Putamen (tissue), 1 donor: ENCODE measurements around the gene DACH2.
"Not testable (repeated sequence)": the region's sequence is repeated elsewhere in the genome, so short reads cannot be mapped to it uniquely, and the experiment has no call there.

Source experiments
- DNase-seq: peaks from one replicate; pipeline ENCODE4 v3.0.0-alpha.2; 2016; ENCODE audit warnings: low spot score

The DACH2 gene

DNA sequence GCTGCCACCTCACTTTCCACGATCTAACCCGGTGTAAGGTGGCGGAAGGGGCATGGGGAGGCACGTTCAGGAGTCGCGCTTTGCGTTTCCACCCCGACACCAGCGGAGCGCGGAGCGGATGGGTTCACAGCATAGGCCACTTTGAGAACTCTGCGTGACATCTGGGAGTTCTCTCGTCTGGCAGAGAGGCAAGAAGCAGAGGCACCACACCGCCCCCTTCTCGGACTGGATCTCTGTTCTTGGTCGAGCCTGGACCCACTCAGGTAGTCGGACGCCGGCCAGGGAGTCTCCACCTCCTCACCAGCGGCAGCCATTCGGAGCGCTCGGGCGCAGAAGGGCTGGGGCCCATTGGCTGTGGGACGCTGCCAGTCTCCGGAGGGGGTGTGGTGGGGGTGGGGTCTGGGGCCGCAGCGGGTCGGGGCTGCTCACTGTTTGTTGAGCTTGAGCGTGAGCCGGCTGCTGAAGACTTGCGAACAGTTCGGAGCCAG, at the start of gene DACH2:
Gene DACH2, plus strand, starts transcription at position 428 of the 488 bp plus-strand sequence.
- DNase-seq: peak; percentile 63

DNA sequence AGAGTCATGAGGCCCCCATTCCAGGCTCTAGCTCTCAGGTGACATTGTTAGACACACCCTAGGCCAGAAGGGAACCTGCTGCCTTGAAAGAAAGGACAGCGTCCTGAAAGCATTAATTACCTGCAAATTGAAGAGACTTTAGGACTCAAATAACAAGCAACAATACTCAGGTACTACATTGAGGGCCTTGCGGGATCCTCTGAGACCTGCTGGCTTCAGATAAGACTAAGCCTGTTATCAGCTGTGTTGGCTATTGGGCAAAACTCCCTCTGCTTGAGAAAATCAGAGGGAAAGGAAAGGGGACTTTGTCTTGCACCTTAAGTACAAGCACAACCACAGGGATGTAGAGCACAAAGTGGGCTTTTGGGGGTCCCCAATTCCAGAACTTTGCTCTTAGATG, 45.9 kb upstream of the DACH2 start:
- no peak for DNase-seq

DNA sequence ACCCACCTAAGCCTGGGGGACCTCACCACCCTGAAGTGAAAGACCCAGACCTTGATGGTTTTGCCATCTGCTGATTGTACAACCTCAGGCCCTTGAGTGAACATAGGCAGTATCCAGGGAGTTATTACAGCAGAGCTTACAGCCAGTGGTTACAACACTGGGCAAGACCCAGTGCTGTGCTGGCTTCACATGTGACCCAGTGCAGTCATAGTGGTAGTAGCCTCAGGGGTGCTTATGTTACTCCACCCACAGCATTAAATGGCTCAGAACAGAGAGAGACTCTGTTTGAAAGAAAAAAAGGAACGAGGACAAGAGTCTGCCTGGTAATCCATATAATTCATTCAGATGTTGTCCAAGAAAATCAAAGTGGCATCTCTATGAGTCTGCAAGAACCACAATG, 45.2 kb upstream of the DACH2 start:
- DNase-seq: no peak

DNA sequence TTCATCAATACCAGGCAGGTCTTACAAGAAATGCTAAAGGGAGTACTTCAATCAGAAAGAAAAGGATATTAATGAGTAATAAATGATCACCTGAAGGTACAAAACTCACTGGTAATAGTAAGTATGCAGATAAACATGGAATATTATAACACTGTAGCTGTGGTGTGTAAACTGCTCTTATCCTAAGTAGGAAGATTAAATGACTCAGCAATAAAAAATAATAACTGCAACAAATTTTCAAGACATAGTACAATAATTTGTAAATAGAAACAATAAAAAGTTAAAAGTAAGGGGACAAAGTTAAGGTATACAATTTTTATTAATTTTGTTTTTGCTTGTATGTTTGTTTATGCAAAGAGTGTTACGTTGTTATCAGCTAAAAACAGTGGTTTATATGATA, 43.7 kb upstream of the DACH2 start:
- no peak for DNase-seq

DNA sequence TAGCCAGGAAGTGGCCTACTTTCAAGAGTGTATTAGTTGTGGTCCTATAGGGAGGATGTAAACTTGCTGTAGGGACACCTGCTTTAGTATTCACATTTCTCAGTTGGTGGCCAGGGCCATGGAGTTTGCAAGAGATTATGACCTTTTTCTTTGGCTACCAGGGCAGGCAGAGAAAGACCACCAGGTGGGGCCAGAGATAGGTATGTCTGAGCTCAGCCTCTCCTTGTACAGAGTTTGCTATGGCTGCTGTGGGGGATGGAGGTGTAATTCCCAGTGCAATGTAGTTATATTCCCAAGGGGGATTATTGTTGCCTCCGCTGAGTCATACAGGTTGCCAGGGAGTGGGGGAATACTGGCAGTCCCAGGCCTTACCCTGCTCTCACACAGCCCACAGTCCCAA, 26.3 kb upstream of the DACH2 start:
- DNase-seq: no peak

DNA sequence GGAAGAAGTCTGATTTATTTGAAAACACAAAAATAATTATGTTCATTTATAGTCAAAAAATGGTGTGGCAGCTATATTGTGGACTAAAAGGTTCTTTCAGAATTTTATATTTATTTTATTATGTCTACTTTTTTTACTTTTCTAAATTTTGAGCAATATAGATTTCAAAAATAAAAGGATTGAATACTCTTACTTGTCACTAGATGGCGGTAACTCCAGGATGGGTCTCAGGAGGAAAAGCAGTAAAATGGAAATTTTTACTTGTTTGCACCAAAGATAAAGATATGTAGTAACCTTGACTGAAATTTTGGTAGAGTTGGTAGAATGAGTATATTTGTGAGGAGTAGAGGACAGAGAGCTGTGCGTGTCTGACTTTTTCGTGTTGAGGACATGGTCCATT, 14.5 kb upstream of the DACH2 start:
- DNase-seq: no peak

DNA sequence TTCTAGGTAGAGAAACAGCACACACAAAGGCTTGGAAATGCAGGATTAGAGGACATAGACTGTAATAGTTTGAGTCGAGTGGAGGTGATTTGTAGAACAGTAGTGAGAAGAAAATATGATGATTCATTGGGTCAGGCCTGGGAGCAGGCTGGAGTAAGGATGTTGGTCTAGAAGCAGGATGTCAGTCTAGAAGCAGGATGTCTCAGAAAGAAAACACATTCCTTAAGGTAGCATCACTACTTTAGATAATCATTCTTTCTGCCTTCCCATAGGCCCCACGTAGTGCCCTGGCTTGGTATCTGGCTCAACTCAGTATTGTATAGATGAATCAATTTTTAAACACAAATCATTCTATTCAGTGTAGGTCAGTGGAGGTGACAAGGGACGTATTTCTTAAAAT, 11.2 kb upstream of the DACH2 start:
- no peak for DNase-seq

DNA sequence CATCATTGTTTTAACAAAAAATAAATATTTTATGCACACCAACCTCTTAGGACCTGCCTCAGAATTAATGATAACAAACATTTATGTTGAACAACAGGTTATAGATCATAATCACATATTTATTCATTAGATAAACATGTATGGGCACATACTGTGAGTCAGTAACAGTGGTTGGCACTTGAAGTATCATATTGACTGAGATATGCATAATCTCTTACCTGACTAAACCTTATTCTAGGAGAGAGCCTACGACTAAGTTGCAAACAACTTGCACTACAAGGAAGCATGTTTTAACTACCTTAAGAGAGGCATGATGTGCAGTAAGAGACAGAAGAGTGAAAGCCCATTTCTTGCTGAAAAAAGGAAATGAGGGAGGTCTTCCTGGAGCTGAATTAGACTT, 6.5 kb upstream of the DACH2 start:
- DNase-seq: no peak

DNA sequence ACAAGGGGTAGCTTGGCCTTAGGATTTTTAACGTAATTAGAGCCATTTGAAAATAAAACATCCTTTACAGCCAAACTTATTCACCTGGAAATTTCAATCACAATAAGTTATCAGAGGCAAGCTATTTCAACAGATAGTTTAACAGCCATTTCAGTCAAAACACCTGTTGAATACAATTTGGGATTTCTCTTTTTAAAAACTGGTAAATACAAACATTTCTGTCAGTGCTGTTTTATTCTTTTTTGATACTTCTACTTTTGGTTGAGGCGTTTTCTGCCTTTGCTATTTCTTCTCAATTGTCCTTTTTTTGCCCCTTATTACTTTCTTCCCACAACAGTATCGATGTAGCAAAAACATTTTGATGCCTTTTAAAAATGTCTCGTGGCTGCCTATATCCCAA, 2.1 kb upstream of the DACH2 start:
- DNase-seq: no peak

DNA sequence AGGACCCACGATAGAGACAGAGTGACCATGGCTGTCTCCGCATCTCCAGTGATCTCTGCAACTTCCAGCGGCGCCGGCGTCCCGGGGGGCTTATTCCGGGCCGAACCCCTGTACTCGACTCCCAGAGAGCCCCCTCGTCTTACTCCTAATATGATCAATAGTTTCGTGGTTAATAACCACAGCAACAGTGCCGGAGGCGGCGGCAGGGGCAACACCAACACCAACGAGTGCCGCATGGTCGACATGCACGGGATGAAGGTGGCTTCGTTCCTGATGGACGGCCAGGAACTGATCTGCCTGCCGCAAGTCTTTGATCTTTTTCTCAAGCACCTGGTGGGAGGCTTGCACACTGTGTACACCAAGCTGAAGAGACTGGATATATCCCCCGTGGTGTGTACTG, 343 bp downstream of the DACH2 start:
- DNase-seq: no peak

DNA sequence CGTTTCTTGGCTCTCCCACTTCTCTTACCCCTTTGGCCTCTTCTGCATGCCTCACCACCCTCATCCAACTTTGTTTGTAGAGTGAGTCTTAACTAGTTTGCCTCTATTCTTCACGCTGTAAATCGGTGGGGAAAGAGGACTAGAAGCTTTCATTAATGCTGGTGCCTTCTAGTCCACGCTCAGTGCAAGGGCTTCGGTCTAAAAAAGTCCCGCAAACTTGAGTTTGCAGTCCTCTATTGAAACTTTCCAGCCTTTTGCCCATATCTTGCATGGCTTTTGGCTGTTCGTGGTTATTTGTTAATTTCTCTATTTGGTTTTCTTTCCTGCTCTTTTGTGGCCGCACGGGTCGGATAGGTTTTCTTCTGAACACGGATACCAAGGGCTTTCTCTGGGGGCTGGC, 868 bp downstream of the DACH2 start:
- DNase-seq: no peak

DNA sequence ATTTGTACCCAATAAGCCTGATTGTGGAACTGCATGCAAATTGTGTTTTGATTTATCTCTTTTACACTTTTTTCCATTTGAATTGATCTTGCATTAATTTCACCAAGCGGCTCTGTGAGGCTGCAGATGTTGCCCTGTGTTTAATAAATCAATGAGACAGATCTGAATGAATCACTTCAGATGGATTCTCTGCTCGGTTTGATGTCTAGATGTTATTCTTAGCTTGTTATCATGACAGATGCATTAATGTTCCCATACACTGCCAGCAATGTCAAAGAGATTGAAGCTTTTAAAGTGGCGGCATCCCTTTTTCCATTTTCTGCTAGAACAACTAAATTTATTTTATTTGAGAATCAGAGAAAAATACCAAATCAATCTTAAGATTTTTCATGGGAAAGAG, 6.3 kb downstream of the DACH2 start:
- no peak for DNase-seq

DNA sequence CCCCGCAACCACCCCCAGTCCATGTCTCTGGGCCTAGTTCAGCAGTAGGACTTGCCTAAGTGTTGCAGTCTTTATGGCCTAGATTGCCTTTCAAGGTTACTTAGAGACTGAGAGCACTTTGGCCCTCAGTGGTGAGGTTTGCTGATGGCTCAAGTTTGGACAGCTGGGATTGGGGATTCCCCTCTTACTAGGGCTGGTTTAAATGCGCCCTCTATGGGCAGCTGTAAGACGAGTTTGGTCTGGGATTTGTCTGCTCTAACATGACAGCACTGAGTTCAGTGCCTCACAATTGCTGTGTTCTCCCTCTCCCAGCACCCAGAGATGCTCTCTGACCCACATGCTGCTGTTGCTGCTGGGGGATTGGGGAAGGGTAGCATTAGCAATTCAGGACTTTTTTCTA, 23.1 kb downstream of the DACH2 start:
- no peak for DNase-seq

DNA sequence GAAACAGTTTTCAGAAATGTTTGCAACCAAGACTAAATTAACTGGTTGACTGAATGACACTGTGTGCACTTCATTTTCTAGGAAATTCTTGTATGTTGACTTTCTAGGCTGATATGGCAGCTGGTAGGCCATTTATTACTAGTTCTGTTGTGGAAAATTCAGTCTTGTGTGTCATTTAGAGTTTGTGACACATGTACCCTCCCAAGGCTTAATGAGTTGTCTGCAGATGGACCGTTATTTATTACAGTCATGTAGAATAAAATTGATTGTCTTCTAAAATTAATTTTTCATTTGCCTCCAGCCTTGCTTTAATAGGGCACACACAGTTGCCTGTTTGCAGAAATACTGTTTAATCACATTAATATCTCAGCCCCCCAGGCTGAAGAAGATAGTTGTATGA, 30.7 kb downstream of the DACH2 start:
- DNase-seq: no peak

DNA sequence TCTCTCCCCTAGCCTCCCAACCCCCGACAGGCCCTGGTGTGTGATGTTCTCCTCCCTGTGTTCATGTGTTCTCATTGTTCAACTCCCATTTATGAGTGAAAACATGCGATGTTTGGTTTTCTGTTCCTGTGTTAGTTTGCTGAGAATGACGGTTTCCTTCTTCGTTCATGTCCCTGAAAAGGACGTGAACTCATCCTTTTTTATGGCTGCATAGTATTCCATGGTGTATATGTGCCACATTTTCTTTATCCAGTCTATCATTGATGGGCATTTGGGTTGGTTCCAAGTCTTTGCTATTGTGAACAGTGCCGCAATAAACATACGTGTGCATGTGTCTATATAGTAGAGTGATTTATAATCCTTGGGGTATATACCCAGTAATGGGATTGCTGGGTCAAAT, 33.1 kb downstream of the DACH2 start:
- DNase-seq: not testable (repeated sequence)

DNA sequence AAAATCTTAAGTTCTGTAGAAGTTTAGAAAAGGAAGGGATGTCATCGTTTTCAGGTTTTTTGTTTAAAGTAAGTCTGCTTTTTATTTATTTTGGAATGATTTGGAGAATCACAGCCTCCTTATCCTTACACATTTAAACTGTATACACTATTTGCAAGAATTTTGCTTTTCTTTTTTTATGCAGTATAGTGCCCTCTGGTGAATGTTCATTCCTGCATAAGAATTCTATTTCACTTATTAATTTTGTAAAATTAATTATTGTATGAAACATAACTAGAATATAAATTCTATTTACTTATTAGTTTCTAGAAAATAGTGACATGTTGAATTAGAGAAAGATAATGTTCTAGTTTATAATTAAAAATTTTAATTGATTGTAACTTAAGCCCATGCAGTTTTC, 44.6 kb downstream of the DACH2 start:
- no peak for DNase-seq

DNA sequence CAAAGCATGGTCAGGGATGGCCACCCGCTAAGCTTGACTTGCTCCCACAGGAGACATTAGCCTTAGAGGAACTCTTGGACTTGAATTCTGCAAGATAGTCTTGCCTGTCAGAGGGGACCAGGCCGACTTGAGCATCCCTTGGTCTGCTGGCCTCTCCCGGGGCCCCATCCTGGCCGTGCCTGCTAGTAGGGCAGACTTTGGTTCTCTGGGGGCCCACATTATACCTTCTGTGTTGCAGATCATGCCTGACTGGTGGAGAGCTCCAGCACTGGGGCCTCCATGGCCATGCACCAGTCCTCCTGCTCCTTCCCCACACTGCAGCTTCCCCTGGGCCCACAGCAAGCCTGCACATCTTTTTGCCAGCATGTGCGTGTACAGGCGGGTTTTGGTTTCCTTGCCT, 46.5 kb downstream of the DACH2 start:
- DNase-seq: no peak

DNA sequence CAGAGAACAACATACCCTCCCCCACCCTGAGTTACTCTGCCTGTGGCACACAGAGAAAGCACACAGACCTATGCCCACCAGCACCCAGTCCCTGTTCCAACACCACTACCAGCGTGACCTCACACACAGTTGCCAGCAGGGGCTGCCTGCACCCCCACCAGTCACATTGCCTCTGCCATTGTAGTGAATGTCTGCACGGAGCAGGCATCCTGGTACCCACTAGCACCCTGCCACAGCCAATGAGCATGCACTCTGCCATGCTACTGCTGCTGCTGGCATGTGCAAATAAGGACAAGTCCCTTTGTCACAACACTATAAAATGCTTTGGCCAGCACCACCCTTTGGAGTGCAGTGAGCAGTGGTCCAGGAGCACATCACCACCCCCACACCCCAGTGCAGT, 47.1 kb downstream of the DACH2 start:
- no peak for DNase-seq

DNA sequence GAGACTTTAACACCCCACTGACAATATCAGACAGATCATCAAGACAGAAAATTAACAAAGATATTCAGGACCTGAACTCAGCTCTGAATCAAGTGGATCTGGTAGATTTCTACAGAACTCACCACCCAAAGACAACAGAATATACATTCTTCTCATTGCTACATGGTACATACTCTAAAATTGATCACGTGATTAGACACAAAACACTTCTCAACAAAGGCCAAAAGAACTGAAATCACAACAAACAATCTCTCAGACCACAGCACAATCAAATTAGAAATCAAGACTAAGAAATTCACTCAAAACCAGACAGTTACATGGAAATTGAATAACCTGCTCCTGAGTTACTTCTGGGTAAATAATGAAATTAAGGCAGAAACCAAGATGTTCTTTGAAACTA, 49.6 kb downstream of the DACH2 start:
- DNase-seq: no peak

DNA sequence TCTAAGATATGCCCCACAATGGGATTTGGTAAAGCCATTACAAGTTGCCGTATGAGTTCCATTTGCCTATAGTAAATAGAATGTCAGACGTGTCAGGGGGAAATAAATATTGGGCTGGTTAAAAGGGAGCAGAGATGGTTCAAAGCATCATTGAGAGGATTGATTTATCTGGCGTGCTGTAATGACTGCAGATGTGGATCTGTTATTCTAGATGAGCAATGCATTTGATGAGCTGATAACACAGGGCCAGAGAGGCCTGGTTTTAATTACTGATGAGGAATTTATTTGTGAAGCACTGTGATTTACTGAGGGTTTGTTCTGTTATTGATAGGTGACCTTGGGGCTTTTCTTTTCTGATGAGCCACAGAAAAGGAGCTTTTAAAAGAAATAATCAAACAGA, 62.5 kb downstream of the DACH2 start:
- no peak for DNase-seq

DNA sequence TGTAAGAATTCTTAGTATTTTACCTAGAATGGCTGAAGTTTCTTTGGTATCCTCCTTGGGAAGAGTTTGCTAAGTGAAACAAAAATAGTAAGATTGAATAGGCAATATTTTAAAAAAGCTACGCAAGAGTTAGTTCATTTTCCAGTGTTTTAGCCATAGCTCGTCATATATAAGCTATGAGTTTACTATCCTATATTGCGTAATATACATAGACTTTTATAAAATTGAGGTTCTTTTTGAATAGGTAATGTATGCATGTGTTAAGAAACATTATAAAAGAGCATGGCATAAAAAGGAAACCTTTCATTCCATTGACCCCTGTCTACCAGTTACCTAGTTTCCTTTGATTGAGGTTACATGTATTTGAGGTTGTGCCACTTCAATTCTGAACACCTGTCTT, 67.0 kb downstream of the DACH2 start:
- DNase-seq: no peak

DNA sequence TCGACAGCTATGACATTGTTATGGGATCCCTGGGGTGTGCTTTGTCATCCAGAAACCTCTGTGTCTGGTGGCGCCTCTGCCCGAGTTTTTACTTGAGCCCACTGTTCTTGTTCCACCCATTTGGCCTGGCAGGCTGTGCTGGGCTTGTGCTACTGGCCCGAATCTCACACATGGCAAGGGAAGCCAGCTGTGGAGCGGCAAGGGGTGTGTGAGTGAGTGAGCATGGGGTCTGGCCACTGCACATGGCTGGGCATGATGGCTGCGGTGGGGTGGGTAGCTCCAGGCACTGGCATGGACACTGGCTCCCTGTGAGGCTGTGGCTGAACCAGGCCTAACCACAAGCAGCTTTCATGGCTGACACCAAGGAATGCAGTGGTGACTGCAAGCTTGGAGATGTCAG, 89.2 kb downstream of the DACH2 start:
- DNase-seq: no peak

DNA sequence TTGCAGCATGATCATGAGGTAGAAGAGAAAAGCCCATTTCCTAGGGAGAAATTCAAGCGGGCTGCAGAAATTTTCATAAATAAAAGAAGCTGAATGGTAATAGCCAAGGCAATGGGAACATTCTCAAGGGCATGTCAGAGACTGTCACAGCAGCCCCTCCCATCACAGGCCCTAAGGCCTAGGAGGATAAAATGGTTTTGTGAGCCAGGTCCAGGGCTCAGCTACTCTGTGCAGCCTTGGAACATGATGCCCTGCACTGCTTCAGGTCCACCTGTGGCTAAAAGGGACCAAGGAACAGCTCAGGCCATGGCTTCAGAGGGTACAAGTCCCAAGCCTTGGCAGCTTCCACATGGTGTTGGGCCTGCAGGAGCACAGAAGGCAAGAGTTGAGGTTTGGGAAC, 93.3 kb downstream of the DACH2 start:
- DNase-seq: no peak

DNA sequence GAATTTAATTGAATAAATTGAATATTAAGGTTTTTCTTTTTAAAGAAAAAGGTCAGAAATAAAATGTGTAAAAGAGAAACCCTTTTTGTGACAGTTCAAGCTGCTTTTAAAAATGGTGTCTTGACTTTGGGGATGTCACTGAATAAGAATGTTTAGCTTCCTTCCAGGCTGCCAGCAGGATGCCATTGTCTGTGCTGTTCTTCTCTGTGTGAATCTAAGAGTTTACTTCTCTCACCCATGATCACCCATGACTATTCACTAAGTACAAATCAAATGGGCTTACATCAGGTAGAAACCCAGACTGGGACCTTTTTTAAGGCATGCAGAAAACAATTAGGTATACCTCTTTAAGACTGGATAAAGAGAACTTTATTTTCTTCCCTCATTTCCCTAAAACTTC, 115.3 kb downstream of the DACH2 start:
- DNase-seq: no peak

DNA sequence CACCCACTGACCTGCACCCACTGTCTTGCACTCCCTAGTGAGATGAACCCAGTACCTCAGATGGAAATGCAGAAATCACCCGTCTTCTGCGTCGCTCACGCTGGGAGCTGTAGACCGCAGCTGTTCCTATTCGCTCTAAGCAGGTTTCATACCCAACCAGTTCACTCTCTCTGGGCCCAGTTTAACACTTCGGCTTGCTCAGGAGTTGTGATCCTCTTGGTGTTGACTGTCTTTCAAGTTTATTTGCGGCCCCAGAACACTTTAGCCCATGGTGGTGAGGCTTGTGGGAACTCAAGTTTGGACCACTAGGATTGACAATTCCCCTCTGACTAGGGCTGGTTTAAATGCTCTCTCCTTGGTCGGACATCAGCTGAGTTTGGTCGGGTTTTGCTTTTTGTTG, 147.0 kb downstream of the DACH2 start:
- no peak for DNase-seq
